ENCODE measurements around the gene RTN4RL1. TPM values are rescaled to one million over a fixed set of nuclear protein-coding genes. Genes with fewer than 3 reads are reported as not detected.
"Not testable (repeated sequence)": the region's sequence is repeated elsewhere in the genome, so short reads cannot be mapped to it uniquely, and the experiment has no call there.

Gene RTN4RL1
- total and polyA plus RNA-seq, 2 of the 13 experiments (the other 11 are each of a cell fraction or from before 2014, with no cell fraction given), result 0.01 TPM; not detected in 1

DNA sequence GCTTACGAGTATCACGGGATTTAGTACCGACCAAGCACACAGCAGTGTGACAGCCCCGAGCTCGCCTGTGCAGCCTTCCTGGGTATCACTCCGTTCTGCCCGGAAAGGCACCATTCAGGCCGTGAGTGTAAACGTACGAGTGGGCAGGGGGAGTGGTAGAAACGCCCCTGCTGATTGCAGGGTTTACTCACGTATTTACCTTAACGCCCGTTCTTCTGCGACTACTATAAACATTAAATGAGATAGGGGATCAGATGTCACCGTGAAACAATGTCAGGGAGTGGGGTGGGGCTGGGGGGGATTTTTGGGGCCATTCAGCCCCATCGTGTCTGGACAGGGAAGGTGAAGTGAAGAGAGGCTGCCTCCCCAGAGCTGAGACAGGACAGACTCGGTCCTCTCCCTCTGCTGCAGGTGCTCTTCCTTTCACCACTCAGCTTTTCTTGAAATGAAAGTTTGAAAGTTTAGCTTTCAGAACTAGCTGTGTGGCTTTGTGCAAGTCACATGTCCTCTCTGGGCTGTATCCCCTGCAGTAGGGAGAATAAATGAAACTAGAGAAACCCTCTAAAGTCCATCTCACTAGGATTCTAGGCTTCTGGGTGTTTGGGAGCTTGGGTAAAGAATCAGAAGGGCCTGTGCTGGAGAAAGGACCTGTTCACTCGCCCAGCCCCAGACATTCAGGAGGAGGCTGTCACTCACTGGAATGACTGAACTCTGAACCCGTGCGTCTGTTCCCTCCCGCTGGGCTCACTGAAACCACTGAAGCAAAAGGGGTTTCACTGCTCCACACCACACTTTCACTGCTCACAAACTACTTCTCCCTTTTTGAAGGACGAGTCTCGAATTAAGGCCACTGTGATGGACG, 128.7 kb downstream of the RTN4RL1 start:
- Histone ChIP-seq H3K9ac (ENCODE audit: insufficient read depth, low read depth, low read length) (no peak overlapping the region), H3K36me3 (replicated peaks in 1 of 2; ENCODE audit: control insufficient read depth in 1 of 2, insufficient read depth in 2 of 2, low read length in 2 of 2) (peaks cover 7 to 45% of the 10 kb centered on the region in 2 experiments), H3K4me1 (ENCODE audit: insufficient read depth, low read length) (peaks cover 17% of the 10 kb centered on the region), H3K27ac (ENCODE audit: extremely low read length, insufficient read depth, low read length) (no peak overlapping the region), H3K4me3 (replicated peaks in 1 of 3; ENCODE audit: insufficient read depth in 1 of 3, low read depth in 2 of 3, low read length in 3 of 3) (no peak overlapping the region), H3K4me2 (ENCODE audit: low read depth, low read length) (no peak overlapping the region; the same call in 1 of the 2 replicates), H3K27me3 (ENCODE audit: control insufficient read depth in 1 of 2, insufficient read depth in 2 of 2, low read length in 2 of 2) (no peaks in the 10 kb centered on the region), H2AFZ (ENCODE audit: low read length) (no peak overlapping the region), H4K20me1 (ENCODE audit: insufficient read depth, low read length) (no peaks in the 10 kb centered on the region), H3K79me2 (ENCODE audit: insufficient read depth, low read length) (no peaks in the 10 kb centered on the region), H3K9me3 (ENCODE audit: low read length) (no peaks in the 10 kb centered on the region)
- FAIRE-seq (peak; percentile 67), DNase-seq (ENCODE audit: low spot score) (peak; percentile 10), ATAC-seq (peak; percentile 84)
- in situ Hi-C loops (cut with HindIII; ENCODE audit: extremely low pct_ligation_motif_present, low pct_unique_long_range_greater_than_20kb), result no loop called here
- no TSS peak for BruUV-seq (replicated peaks)
- intact Hi-C loops (cut with micrococcal nuclease; ENCODE audit: unreplicated experiment), result no loop called here
- no peak for TF ChIP-seq ATF3 (CRISPR knock-in tag; IDR thresholded peaks at IDR 0.05)
- peak; percentile 24; the same call in 1 of the 2 replicates for TF ChIP-seq HNF4A (CRISPR knock-in tag; IDR thresholded peaks at IDR 0.05)
- TF ChIP-seq RXRA (CRISPR knock-in tag; IDR thresholded peaks at IDR 0.05), result 0 out of 2 replicates have a peak, but pooled peaks have one; percentile 13
- no peak for TF ChIP-seq ATRX (CRISPR knock-in tag; IDR thresholded peaks at IDR 0.05; ENCODE audit: borderline replicate concordance)
- TF ChIP-seq NR2C2 (CRISPR knock-in tag; IDR thresholded peaks at IDR 0.05; ENCODE audit: borderline replicate concordance), result peak; percentile 47; the same call in 1 of the 2 replicates
- TF ChIP-seq RFXANK (CRISPR knock-in tag; IDR thresholded peaks at IDR 0.05), result no peak
- TF ChIP-seq ZNF891 (CRISPR knock-in tag; IDR thresholded peaks at IDR 0.05), result no peak
- TF ChIP-seq ZBTB38 (CRISPR knock-in tag; IDR thresholded peaks at IDR 0.05), result peak; percentile 54; the same call in 1 of the 2 replicates
- 0 out of 2 replicates have a peak, but pooled peaks have one; percentile 20 for TF ChIP-seq SALL1 (CRISPR knock-in tag; IDR thresholded peaks at IDR 0.05)
- TF ChIP-seq, protein P1, sequence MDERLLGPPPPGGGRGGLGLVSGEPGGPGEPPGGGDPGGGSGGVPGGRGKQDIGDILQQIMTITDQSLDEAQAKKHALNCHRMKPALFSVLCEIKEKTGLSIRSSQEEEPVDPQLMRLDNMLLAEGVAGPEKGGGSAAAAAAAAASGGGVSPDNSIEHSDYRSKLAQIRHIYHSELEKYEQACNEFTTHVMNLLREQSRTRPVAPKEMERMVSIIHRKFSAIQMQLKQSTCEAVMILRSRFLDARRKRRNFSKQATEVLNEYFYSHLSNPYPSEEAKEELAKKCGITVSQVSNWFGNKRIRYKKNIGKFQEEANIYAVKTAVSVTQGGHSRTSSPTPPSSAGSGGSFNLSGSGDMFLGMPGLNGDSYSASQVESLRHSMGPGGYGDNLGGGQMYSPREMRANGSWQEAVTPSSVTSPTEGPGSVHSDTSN (CRISPR knock-in tag; IDR thresholded peaks at IDR 0.05), result peak; percentile 69
- 76% methylated on average over 23 of the region's 25 CpGs for WGBS (ENCODE audit: low lambda C conversion rate)
- ChIA-PET CTCF (ENCODE audit: low intra/inter-chr PET ratio, low total read pairs) (no interaction called here), POLR2A (no interaction called here)

DNA sequence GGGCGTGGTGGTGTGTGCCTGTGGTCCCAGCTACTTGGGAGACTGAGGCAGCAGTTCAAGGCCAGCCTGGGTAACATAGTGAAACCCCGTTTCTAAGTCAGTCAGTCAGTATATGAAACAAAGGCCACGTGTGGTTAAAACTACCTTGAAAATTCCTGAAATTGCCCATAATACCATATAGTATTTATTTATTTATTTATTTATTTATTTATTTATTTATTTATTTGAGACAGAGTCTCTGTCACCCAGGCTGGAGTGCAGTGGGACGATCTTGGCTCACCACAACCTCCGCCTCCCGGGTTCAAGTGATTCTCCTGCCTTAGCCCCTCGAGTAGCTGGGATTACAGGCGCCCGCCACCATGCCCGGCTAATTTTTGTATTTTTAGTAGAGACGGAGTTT, 129.7 kb downstream of the RTN4RL1 start:
- H3K9ac ChIP-seq (ENCODE audit: insufficient read depth, low read depth, low read length); H2AFZ ChIP-seq (ENCODE audit: low read length); ATAC-seq; H3K4me3 ChIP-seq (replicated peaks in 1 of 3; ENCODE audit: insufficient read depth in 1 of 3, low read depth in 2 of 3, low read length in 3 of 3); intact Hi-C loops (cut with micrococcal nuclease; ENCODE audit: unreplicated experiment); H3K27me3 ChIP-seq (ENCODE audit: control insufficient read depth in 1 of 2, insufficient read depth in 2 of 2, low read length in 2 of 2); FAIRE-seq; H3K9me3 ChIP-seq (ENCODE audit: low read length); BruUV-seq (replicated peaks); H3K27ac ChIP-seq (ENCODE audit: extremely low read length, insufficient read depth, low read length); DNase-seq (ENCODE audit: low spot score); in situ Hi-C loops (cut with HindIII; ENCODE audit: extremely low pct_ligation_motif_present, low pct_unique_long_range_greater_than_20kb); H4K20me1 ChIP-seq (ENCODE audit: insufficient read depth, low read length); H3K4me2 ChIP-seq (ENCODE audit: low read depth, low read length); POLR2A ChIA-PET; H3K79me2 ChIP-seq (ENCODE audit: insufficient read depth, low read length); CTCF ChIA-PET (ENCODE audit: low intra/inter-chr PET ratio, low total read pairs): not testable (repeated sequence)
- H3K36me3 ChIP-seq (replicated peaks in 1 of 2; ENCODE audit: control insufficient read depth in 1 of 2, insufficient read depth in 2 of 2, low read length in 2 of 2), result peaks cover 9 to 51% of the 10 kb centered on the region in 2 experiments
- H3K4me1 ChIP-seq (ENCODE audit: insufficient read depth, low read length), result peaks cover 17% of the 10 kb centered on the region
- WGBS (ENCODE audit: low lambda C conversion rate), result 97% methylated on average over 11 of the region's 11 CpGs

Data from HepG2 (cell line).